Measurements from ENCODE around the gene CIZ1. TPM values are rescaled to one million over a fixed set of nuclear protein-coding genes. Genes with fewer than 3 reads are reported as not detected.
A peak's percentile ranks its signal among the peaks of the same experiment; 100 is the strongest.

CIZ1 gene
- total RNA-seq, 1 donor from 2014 or later = 33.4 TPM

GRCh38 chr9:128167209-128167608 is 24.2 kb downstream of the CIZ1 start:
- Histone ChIP-seq H3K9me3 (ENCODE audit: low read depth) (no peaks in the 10 kb centered on the region), H4K20me1 (ENCODE audit: low read depth) (peaks cover 8% of the 10 kb centered on the region), H3K79me2 (ENCODE audit: low read depth) (no peaks in the 10 kb centered on the region), H3K4me2 (no peak overlapping the region), H2AFZ (replicated peaks) (no peak overlapping the region), H3K4me1 (no peaks in the 10 kb centered on the region), H3K9ac (no peak overlapping the region), H3K27me3 (no peaks in the 10 kb centered on the region), H3K4me3 (no peak overlapping the region), H3K36me3 (no peaks in the 10 kb centered on the region), H3K27ac (no peak overlapping the region), H3F3A (ENCODE audit: low read depth) (peaks cover 4% of the 10 kb centered on the region)
- H3K36me3 Mint-ChIP-seq = peaks cover 28% of the 10 kb centered on the region
- H3K27me3 Mint-ChIP-seq (ENCODE audit: insufficient read depth, low read depth) = peaks cover 2% of the 10 kb centered on the region
- no peaks in the 10 kb centered on the region for H3K4me1 Mint-ChIP-seq
- no peak for DNase-seq (ENCODE audit: low spot score)
- no peak overlapping the region for H3K27ac Mint-ChIP-seq
- no peaks in the 10 kb centered on the region for H3K9me3 Mint-ChIP-seq
- no peak overlapping the region for H3K4me3 Mint-ChIP-seq
- TF ChIP-seq CTCF (IDR thresholded peaks at IDR 0.05) = no peak
- TF ChIP-seq EZH2 (IDR thresholded peaks at IDR 0.05) = no peak
- TF ChIP-seq EZH2phosphoT487 (IDR thresholded peaks at IDR 0.05) = no peak

GRCh38 chr9:128166169-128166568 is 25.2 kb downstream of the CIZ1 start:
- Mint-ChIP-seq H3K4me3 (no peak overlapping the region), H3K4me1 (peaks cover 3% of the 10 kb centered on the region), H3K27ac (no peak overlapping the region), H3K27me3 (ENCODE audit: insufficient read depth, low read depth) (peaks cover 2% of the 10 kb centered on the region), H3K36me3 (peaks cover 27% of the 10 kb centered on the region), H3K9me3 (no peaks in the 10 kb centered on the region)
- DNase-seq (ENCODE audit: low spot score) = no peak
- TF ChIP-seq CTCF (IDR thresholded peaks at IDR 0.05) = no peak
- TF ChIP-seq EZH2 (IDR thresholded peaks at IDR 0.05) = no peak
- no peak for TF ChIP-seq EZH2phosphoT487 (IDR thresholded peaks at IDR 0.05)
- peaks cover 4% of the 10 kb centered on the region for H3K79me2 ChIP-seq (ENCODE audit: low read depth)
- peaks cover 13% of the 10 kb centered on the region for H4K20me1 ChIP-seq (ENCODE audit: low read depth)
- H3K9me3 ChIP-seq (ENCODE audit: low read depth) = no peaks in the 10 kb centered on the region
- peaks cover 2% of the 10 kb centered on the region for H3K4me1 ChIP-seq
- H2AFZ ChIP-seq (replicated peaks) = no peak overlapping the region
- H3K27me3 ChIP-seq = no peaks in the 10 kb centered on the region
- H3F3A ChIP-seq (ENCODE audit: low read depth) = peaks cover 9% of the 10 kb centered on the region
- H3K27ac ChIP-seq = no peak overlapping the region
- H3K36me3 ChIP-seq = no peaks in the 10 kb centered on the region
- H3K4me2 ChIP-seq = no peak overlapping the region
- H3K4me3 ChIP-seq = no peak overlapping the region
- H3K9ac ChIP-seq = no peak overlapping the region

GRCh38 chr9:128164307-128164885 is 27.0 kb downstream of the CIZ1 start:
- Histone ChIP-seq H3K36me3 (no peaks in the 10 kb centered on the region), H4K20me1 (ENCODE audit: low read depth) (peaks cover 13% of the 10 kb centered on the region), H3K79me2 (ENCODE audit: low read depth) (peaks cover 10% of the 10 kb centered on the region), H3K27ac (no peak overlapping the region), H2AFZ (replicated peaks) (no peak overlapping the region), H3K9me3 (ENCODE audit: low read depth) (no peaks in the 10 kb centered on the region), H3K27me3 (no peaks in the 10 kb centered on the region), H3F3A (ENCODE audit: low read depth) (peaks cover 9% of the 10 kb centered on the region), H3K4me2 (no peak overlapping the region), H3K4me1 (peaks cover 5% of the 10 kb centered on the region), H3K9ac (no peak overlapping the region), H3K4me3 (no peak overlapping the region)
- H3K36me3 Mint-ChIP-seq = peaks cover 24% of the 10 kb centered on the region
- H3K4me3 Mint-ChIP-seq = peak overlapping the region; percentile 27
- H3K27ac Mint-ChIP-seq = no peak overlapping the region
- no peaks in the 10 kb centered on the region for H3K9me3 Mint-ChIP-seq
- no peak for DNase-seq (ENCODE audit: low spot score)
- H3K4me1 Mint-ChIP-seq = peaks cover 6% of the 10 kb centered on the region
- H3K27me3 Mint-ChIP-seq (ENCODE audit: insufficient read depth, low read depth) = no peaks in the 10 kb centered on the region
- TF ChIP-seq CTCF (IDR thresholded peaks at IDR 0.05) (no peak), EZH2phosphoT487 (IDR thresholded peaks at IDR 0.05) (no peak), EZH2 (IDR thresholded peaks at IDR 0.05) (no peak)

Measured in neural progenitor cell (in vitro differentiated cells).